ENCODE data around the gene OR8J1. TPM values are rescaled to one million over a fixed set of nuclear protein-coding genes. Genes with fewer than 3 reads are reported as not detected.

The OR8J1 gene
- total RNA-seq: not detected in 2 replicates

GRCh38 chr11:56353991-56354390 lies at the start of gene OR8J1:
OR8J1 (plus strand) TSS chr11:56354291; CDS start chr11:56360247, 5,956 bp downstream.

GRCh38 chr11:56314844-56315243 lies 39.2 kb upstream of the OR8J1 start, which contains the start of gene OR8K3:
OR8K3 (plus strand) TSS chr11:56315144; CDS start chr11:56318307, 3,163 bp downstream.

GRCh38 chr11:56345739-56346138 lies 8.4 kb upstream of the OR8J1 start, which contains the start of gene OR8K1:
OR8K1 (plus strand) TSS chr11:56346039; CDS start chr11:56346039, 0 bp downstream.

GRCh38 chr11:56375324-56375723 lies 21.2 kb downstream of the OR8J1 start, which contains the start of gene OR8U1:
OR8U1 (plus strand) TSS chr11:56375624; CDS start chr11:56375624, 0 bp downstream.

Other genes starting within 250 kb of the OR8J1 start
- gene OR8H3, start 231.9 kb upstream of the OR8J1 start, total RNA-seq: not detected in 2 replicates
- gene OR8J3, start 214.1 kb upstream of the OR8J1 start, total RNA-seq: not detected in 2 replicates
- gene OR8K5, start 194.0 kb upstream of the OR8J1 start, total RNA-seq: not detected in 2 replicates
- not detected in 2 replicates for gene OR5J2, start 177.7 kb upstream of the OR8J1 start, total RNA-seq
- not detected in 2 replicates for gene OR5T2, start 120.0 kb upstream of the OR8J1 start, total RNA-seq
- gene OR5T3, start 102.0 kb upstream of the OR8J1 start, total RNA-seq: not detected in 2 replicates
- not detected in 2 replicates for gene OR5T1, start 80.1 kb upstream of the OR8J1 start, total RNA-seq
- gene OR8H1, start 62.0 kb upstream of the OR8J1 start, total RNA-seq: not detected in 2 replicates
- not detected in 2 replicates for gene OR8K3, start 39.1 kb upstream of the OR8J1 start, total RNA-seq
- gene OR8K1, start 8.3 kb upstream of the OR8J1 start, total RNA-seq: not detected in 2 replicates
- gene OR8U1, start 21.3 kb downstream of the OR8J1 start, total RNA-seq: not detected in 2 replicates
- gene OR5AL1, start 58.4 kb downstream of the OR8J1 start, total RNA-seq: not detected in 2 replicates
- not detected in 2 replicates for gene OR5M3, start 119.1 kb downstream of the OR8J1 start, total RNA-seq
- gene OR5M8, start 137.1 kb downstream of the OR8J1 start, total RNA-seq: not detected in 2 replicates
- gene OR5M11, start 189.0 kb downstream of the OR8J1 start, total RNA-seq: not detected in 2 replicates
- gene OR5M10, start 223.4 kb downstream of the OR8J1 start, total RNA-seq: not detected in 2 replicates